PFSK-1 (cell line): Measurements from ENCODE around the gene DYRK2.

Experiments used
- FOXP2 ChIP-seq: optimal IDR thresholded peaks from 2 replicates; pipeline ENCODE3; 2011; ENCODE audit warnings: borderline replicate concordance, control low read depth, inconsistent platforms; ENCODE audit not compliant: insufficient read depth; ENCODE audit errors: extremely low read length, extremely low read depth
- POLR2AphosphoS5 ChIP-seq: IDR thresholded peaks from 2 replicates; pipeline ENCODE4 v1.6.1; 2012; ENCODE audit warnings: low read depth, mild to moderate bottlenecking, control low read depth, low read length, moderate library complexity
- REST ChIP-seq, 2 experiments: IDR thresholded peaks; 2 replicates each; pipeline versions ENCODE4 v1.6.1 to v1.8.0; 2011 to 2012; ENCODE audit warnings: low read depth in 2 of 2, low read length in 2 of 2, control low read depth in 1 of 2, inconsistent platforms in 1 of 2, mild to moderate bottlenecking in 1 of 2, moderate library complexity in 1 of 2; ENCODE audit not compliant: insufficient read depth in 1 of 2
- SIN3A ChIP-seq: IDR thresholded peaks from 2 replicates; pipeline ENCODE4 v1.6.1; 2012; ENCODE audit warnings: mild to moderate bottlenecking, low read length, moderate library complexity, borderline replicate concordance; ENCODE audit not compliant: insufficient read depth
- TAF1 ChIP-seq: IDR thresholded peaks from 2 replicates; pipeline ENCODE4 v1.6.1; 2012; ENCODE audit warnings: low read length, control low read depth, borderline replicate concordance; ENCODE audit not compliant: insufficient read depth

The DYRK2 gene

GRCh38 chr12:67617629-67618028, 30.9 kb upstream of the DYRK2 start:
- TF ChIP-seq SIN3A (no peak), TAF1 (no peak), FOXP2 (no peak), POLR2AphosphoS5 (no peak), REST (IDR thresholded peaks at IDR 0.05; ENCODE audit: insufficient read depth in 1 of 2, low read depth in 2 of 2, low read length in 2 of 2) (no peak)

GRCh38 chr12:67618303-67618702, 30.2 kb upstream of the DYRK2 start:
- no peak for TF ChIP-seq FOXP2
- TF ChIP-seq REST (IDR thresholded peaks at IDR 0.05; ENCODE audit: insufficient read depth in 1 of 2, low read depth in 2 of 2, low read length in 2 of 2): no peak
- TF ChIP-seq TAF1: no peak
- no peak for TF ChIP-seq SIN3A
- no peak for TF ChIP-seq POLR2AphosphoS5

- no peak for TF ChIP-seq REST (IDR thresholded peaks at IDR 0.05; ENCODE audit: insufficient read depth in 1 of 2, low read depth in 2 of 2, low read length in 2 of 2)
- no peak for TF ChIP-seq POLR2AphosphoS5
- no peak for TF ChIP-seq FOXP2
- no peak for TF ChIP-seq SIN3A
- no peak for TF ChIP-seq TAF1
Observed at GRCh38 chr12:67621112-67621511, 27.4 kb upstream of the DYRK2 start.

- TF ChIP-seq REST (IDR thresholded peaks at IDR 0.05; ENCODE audit: insufficient read depth in 1 of 2, low read depth in 2 of 2, low read length in 2 of 2): no peak
- TF ChIP-seq FOXP2: no peak
- TF ChIP-seq TAF1: no peak
- no peak for TF ChIP-seq SIN3A
- no peak for TF ChIP-seq POLR2AphosphoS5
Observed at GRCh38 chr12:67621926-67622325, 26.6 kb upstream of the DYRK2 start.

- no peak for TF ChIP-seq FOXP2
- no peak for TF ChIP-seq REST (IDR thresholded peaks at IDR 0.05; ENCODE audit: insufficient read depth in 1 of 2, low read depth in 2 of 2, low read length in 2 of 2)
- TF ChIP-seq SIN3A: no peak
- no peak for TF ChIP-seq POLR2AphosphoS5
- no peak for TF ChIP-seq TAF1
Observed at GRCh38 chr12:67623259-67623658, 25.3 kb upstream of the DYRK2 start.
